Measurements from ENCODE around the gene CACNA2D4.

The CACNA2D4 gene, protein sequence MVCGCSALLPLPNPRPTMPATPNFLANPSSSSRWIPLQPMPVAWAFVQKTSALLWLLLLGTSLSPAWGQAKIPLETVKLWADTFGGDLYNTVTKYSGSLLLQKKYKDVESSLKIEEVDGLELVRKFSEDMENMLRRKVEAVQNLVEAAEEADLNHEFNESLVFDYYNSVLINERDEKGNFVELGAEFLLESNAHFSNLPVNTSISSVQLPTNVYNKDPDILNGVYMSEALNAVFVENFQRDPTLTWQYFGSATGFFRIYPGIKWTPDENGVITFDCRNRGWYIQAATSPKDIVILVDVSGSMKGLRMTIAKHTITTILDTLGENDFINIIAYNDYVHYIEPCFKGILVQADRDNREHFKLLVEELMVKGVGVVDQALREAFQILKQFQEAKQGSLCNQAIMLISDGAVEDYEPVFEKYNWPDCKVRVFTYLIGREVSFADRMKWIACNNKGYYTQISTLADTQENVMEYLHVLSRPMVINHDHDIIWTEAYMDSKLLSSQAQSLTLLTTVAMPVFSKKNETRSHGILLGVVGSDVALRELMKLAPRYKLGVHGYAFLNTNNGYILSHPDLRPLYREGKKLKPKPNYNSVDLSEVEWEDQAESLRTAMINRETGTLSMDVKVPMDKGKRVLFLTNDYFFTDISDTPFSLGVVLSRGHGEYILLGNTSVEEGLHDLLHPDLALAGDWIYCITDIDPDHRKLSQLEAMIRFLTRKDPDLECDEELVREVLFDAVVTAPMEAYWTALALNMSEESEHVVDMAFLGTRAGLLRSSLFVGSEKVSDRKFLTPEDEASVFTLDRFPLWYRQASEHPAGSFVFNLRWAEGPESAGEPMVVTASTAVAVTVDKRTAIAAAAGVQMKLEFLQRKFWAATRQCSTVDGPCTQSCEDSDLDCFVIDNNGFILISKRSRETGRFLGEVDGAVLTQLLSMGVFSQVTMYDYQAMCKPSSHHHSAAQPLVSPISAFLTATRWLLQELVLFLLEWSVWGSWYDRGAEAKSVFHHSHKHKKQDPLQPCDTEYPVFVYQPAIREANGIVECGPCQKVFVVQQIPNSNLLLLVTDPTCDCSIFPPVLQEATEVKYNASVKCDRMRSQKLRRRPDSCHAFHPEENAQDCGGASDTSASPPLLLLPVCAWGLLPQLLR

DNA sequence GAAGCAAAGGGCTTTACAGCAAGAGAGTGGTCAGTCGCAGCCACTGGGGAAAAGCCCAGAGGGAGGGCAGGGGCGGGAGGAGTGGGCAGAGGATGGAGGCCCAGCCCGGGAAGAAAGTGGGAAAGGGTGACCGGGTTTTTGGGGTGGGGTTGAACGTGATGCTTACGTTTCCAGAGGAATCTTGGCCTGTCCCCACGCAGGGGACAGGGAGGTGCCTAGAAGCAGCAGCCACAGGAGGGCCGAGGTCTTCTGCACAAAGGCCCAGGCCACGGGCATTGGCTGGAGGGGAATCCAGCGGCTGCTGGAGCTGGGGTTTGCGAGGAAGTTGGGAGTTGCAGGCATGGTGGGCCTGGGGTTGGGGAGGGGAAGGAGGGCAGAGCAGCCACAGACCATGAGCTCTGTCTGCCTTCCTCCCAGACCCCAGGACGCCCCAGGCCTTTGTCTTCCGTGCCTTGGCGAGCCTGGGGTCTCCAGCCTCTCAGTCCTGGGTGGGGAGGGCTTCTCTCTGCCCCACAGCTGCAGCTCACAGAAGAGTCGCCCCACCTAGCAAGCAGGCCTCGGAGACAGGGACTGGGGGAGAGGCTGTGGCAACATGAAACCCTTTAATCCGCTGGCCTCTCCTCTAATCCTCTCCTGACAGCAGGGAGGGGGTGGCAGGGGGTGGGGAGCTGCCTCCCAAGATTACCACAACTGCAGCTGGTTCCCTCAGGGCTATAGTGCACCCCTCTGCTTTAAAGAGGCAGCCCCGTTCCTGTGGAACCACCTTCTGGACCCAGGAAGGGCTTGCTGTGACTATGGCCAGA is at the start of gene CACNA2D4:
Gene CACNA2D4 (minus strand): TSS at position 572 of the 803 bp plus-strand sequence. CDS start 179 bp downstream, at position 393.
- H3K4me3 ChIP-seq (ENCODE audit: low read depth, low read length), result no peak within 1 kb of the TSS
- TF ChIP-seq, protein P1, sequence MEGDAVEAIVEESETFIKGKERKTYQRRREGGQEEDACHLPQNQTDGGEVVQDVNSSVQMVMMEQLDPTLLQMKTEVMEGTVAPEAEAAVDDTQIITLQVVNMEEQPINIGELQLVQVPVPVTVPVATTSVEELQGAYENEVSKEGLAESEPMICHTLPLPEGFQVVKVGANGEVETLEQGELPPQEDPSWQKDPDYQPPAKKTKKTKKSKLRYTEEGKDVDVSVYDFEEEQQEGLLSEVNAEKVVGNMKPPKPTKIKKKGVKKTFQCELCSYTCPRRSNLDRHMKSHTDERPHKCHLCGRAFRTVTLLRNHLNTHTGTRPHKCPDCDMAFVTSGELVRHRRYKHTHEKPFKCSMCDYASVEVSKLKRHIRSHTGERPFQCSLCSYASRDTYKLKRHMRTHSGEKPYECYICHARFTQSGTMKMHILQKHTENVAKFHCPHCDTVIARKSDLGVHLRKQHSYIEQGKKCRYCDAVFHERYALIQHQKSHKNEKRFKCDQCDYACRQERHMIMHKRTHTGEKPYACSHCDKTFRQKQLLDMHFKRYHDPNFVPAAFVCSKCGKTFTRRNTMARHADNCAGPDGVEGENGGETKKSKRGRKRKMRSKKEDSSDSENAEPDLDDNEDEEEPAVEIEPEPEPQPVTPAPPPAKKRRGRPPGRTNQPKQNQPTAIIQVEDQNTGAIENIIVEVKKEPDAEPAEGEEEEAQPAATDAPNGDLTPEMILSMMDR (IDR thresholded peaks at IDR 0.05; ENCODE audit: borderline replicate concordance, insufficient read depth, low read depth, low read length), result no peak

DNA sequence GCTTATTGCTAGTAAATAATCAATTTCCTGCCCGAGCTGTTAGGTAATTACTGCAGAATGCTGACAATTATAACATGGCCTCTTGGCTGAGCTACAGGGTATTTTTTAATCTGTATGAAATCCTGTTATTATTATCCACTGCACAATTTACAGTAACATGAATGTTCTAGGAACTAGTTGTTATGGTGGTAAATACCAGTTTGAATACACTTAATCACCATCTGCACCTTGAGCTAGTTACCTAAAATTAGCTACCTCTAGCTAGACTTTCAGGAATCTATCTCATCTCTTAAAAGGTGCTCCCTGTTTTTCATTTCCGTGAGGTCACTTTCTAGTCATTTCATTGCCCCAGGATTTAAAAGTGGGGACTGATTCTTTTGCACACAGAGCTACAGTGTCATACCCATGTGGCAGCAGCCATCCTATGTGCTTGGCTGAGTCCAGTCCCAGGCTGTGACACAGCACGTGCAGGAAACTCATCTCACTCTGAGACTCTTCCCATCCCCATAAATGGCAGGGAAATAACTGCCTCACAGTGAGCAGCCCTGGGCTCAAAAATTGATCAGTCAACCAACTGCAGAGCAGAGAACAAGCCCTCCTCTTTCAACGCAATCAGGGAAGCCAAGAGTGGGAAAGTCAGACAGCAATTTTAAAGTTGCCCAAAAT is 48.2 kb upstream of the CACNA2D4 start:
- TF ChIP-seq, protein P1 (IDR thresholded peaks at IDR 0.05; ENCODE audit: borderline replicate concordance, insufficient read depth, low read depth, low read length), result no peak
- no peak overlapping the region for H3K4me3 ChIP-seq (ENCODE audit: low read depth, low read length)

DNA sequence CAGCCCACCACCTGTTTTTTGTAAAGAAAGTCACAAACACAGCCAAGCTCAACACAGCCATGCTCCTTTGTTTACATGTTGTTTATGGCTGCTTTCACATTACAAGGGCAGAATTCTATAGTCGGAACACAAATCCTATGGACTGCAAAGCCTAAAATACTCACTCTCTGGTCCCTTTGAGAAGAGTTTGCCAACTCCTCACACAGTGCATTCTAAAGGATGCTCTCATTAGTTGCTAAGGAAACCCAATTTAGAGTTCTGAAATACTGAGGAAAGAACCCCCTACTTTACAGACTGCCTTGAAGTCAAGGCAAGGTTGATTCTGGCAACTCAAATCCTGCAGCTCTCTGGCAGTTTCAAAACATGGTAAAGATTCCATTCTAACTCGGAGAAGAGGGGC is 47.5 kb upstream of the CACNA2D4 start:
- TF ChIP-seq, protein P1 (IDR thresholded peaks at IDR 0.05; ENCODE audit: borderline replicate concordance, insufficient read depth, low read depth, low read length), result no peak
- no peak overlapping the region for H3K4me3 ChIP-seq (ENCODE audit: low read depth, low read length)

DNA sequence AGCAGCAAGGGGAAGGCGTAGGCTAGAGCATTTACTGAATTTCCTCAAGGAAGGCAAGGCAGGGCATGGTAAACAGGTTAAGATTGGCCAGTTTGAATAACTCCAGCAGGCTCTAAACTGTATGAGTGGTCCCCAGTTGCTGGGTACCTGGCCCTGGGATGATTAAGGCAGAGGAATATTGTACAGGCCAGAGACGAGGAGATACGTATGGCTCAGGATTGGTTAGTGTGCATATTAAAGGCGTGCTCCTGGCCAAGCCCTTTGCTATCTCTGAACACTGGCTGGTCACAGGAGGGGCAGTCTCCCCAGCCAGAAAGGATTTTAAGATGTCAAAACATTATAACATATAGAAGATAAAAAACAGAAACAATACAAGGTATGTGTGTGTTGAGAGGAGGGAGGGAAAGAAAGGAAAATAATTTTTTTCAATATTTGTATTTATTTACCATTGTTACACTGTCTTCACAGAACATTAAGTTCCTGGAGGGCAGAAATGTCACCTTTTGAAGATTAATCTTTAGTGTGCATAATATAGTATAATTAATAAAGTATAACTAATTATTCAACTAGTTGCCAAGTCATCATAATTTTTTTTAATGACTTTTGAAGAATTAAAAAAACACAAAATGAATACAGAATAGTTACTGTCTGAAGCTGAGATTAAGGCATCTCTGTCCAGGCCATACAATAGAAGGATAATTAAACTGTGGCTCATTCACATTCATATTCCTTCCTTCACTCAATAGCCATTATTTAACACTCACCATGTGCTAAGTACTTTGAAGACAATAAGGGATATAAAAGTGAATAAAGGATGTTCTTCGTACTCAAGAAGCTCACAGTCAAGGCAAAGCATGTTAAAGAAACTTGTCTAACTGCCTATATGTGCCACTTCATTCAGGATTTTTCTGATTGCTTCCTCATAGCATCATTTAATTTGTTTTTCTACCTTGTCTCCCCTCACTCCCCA is 43.9 kb upstream of the CACNA2D4 start:
- no peak overlapping the region for H3K4me3 ChIP-seq (ENCODE audit: low read depth, low read length)
- TF ChIP-seq, protein P1 (IDR thresholded peaks at IDR 0.05; ENCODE audit: borderline replicate concordance, insufficient read depth, low read depth, low read length), result no peak

DNA sequence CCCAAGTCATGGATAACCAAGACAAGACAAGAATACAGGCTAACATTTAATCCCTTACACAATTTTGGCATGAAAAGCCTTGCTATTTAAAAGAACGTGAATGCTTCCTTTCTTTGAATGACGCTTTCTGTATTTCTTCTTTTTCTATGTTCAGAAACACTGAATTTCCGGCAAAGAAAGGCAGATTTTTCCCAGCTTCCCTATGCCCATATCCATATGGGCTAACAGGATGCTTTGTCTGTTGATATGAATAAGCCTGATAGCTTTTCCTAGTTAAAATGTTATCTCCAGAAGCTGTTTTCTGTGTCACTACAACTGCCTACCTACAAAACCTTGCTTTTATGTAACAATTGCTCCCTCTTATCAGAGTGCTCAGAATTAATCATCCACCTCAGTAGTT is 38.3 kb upstream of the CACNA2D4 start:
- TF ChIP-seq, protein P1 (IDR thresholded peaks at IDR 0.05; ENCODE audit: borderline replicate concordance, insufficient read depth, low read depth, low read length), result no peak
- no peak overlapping the region for H3K4me3 ChIP-seq (ENCODE audit: low read depth, low read length)
